Measurements from ENCODE around the gene ZNF525. TPM values are rescaled to one million over a fixed set of nuclear protein-coding genes. Genes with fewer than 3 reads are reported as not detected.

The ZNF525 gene
- 6.9 and 12.7 TPM in 2 replicates for total RNA-seq

GRCh38 chr19:53365134-53365898 lies at the start of gene ZNF525:
Gene ZNF525, plus strand, starts transcription at chr19:53365705. Its CDS starts 6,577 bp downstream, at chr19:53372282.

DNA sequence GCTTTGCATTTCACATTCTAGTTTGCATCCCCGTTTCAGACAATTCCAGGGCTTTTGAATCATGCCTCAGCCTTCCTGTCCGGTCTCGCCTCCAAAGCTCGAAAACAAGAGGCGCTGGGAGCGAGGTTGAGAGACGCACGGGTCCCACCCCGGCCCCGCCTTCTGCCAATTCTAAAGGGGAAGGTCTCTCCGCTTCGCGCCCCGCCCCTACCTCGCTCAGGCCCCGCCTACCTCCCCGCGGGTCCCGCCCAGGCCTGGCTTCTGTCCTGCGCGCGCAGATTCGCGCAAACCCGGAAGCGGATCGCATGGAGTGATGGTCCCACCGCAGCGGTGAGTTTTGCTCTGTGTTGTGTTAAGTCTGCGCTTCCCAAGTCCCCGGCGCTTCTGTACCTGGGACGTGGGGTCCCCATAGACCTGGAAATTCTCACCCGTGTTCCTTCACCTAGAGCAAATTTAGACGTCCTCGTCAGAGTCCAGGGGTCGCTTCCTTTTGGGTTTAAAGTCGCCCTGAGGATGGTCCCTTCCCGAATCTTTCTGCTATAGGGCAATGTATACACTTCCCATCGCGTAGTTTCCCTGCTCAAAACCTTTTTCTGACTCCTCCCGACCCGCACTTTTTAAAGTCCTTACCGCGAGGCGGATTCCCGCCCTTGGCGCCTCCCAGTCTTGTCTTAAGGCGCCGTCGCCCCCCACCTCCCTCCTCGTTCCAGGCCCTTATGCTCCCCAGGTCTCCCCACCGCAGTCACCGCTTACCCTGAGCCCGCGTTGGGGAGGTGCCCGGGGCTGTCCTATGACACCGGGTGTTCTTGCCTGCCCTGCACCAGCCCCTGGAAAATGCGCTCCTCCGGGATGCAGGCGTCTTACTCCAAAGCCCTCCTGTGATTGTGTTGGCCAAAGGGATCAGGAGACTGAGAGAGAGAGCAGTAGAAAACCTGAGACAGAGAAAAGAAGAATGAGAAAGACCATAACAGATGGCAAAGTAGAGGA lies 31.7 kb upstream of the ZNF525 start, which contains the start of gene ZNF845:
Gene ZNF845 (plus strand): TSS at position 287 of the 987 bp plus-strand sequence. CDS start 7,559 bp downstream, outside the sequence.

DNA sequence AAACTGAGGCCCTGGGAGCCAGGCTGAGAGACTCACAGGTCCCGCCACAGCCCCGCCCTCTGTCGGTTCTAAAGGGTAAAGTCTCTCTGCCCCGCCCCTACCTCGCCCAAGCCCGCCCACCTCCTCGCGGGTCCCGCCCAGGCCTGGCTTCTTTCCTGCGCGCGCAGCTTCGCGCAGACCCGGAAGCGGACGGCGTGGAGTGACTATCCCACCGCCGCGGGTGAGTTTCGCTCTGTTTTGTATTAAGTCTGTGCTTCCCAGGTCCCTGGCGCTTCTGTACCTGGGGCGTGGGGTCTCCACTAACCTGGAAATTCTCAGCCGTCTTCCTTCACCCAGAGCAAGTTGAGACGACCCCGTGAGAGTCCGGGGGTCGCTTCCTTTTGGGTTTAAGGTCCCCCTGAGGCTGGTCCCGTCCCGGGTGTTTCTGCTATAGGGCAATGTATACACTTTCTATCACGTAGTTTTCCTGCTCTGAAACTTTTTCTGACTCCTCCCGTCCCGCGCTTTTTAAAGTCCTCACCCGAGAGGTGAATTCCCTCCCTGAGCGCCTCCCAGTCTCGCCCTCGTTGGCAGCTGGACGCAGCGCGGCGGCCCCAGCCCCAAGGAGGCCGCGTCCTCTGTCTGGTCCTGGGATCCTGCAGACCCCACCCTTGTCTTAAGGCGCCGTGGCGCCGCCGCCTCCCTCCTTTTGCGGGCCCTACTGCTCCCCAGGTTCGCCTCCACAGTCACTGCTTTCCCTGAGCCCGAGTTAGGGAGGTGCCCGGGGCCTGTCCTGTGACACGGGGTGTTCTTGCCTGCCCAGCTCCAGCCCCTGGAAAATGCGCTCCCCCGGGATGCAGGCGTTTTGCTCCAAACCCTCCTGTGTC lies 29.7 kb downstream of the ZNF525 start, which contains the start of gene ZNF765:
Gene ZNF765 (plus strand): TSS at position 176 of the 866 bp plus-strand sequence. CDS start 2,867 bp downstream, outside the sequence.

GRCh38 chr19:53431399-53432087 lies 66.0 kb downstream of the ZNF525 start, which contains the start of gene ZNF761:
Gene ZNF761, plus strand, starts transcription at chr19:53431984. Its CDS starts 15,285 bp downstream, at chr19:53447269.

Other genes starting within 250 kb of the ZNF525 start
- gene ZNF415, start 232.8 kb upstream of the ZNF525 start, total RNA-seq, result 5.8 and 11.0 TPM in 2 replicates
- gene ZNF347, start 206.7 kb upstream of the ZNF525 start, total RNA-seq, result 5.2 and 8.5 TPM in 2 replicates
- 3.6 and 6.8 TPM in 2 replicates for gene ZNF665, start 172.3 kb upstream of the ZNF525 start, total RNA-seq
- gene ZNF677, start 110.8 kb upstream of the ZNF525 start, total RNA-seq, result 9.4 and 19.2 TPM in 2 replicates
- not detected in 2 replicates for gene VN1R2, start 107.4 kb upstream of the ZNF525 start, total RNA-seq
- gene VN1R4, start 98.0 kb upstream of the ZNF525 start, total RNA-seq, result not detected in 2 replicates
- 9.6 and 9.9 TPM in 2 replicates for gene ZNF845, start 32.0 kb upstream of the ZNF525 start, total RNA-seq
- 14.6 and 16.6 TPM in 2 replicates for gene ZNF765, start 29.4 kb downstream of the ZNF525 start, total RNA-seq
- gene ZNF761, start 66.3 kb downstream of the ZNF525 start, total RNA-seq, result 11.7 and 17.5 TPM in 2 replicates
- 4.2 and 4.4 TPM in 2 replicates for gene ZNF813, start 102.0 kb downstream of the ZNF525 start, total RNA-seq
- 9.6 and 17.5 TPM in 2 replicates for gene ZNF331, start 172.4 kb downstream of the ZNF525 start, total RNA-seq